ENCODE results near the gene RPS18.

Gene RPS18

DNA sequence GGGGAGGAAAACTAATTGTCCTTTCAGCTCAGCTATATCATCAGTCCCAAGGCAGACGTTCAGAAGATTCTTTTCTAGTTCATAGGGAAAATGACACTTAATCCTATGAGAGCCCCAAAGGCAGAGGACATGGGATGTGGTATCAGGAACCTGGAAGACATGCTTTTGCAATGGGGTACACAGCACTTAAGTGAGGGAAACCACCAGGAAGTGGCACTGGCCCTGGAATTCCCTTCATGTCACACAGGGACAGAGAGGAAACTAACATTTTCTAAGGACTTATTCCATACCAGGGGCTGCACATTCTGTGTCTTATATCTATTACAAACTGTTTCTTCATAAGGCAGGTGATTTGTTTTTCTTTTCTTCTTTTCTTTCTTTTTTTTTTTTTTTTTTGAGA, 28.4 kb upstream of the RPS18 start:
- TF ChIP-seq CTCF (IDR thresholded peaks at IDR 0.05; ENCODE audit: low read depth, low read length, missing control alignments): no peak
- no peak for DNase-seq (ENCODE audit: extremely low read depth, low read depth)
- no peak overlapping the region for H3K4me3 ChIP-seq (replicated peaks; ENCODE audit: low read depth, low read length)

DNA sequence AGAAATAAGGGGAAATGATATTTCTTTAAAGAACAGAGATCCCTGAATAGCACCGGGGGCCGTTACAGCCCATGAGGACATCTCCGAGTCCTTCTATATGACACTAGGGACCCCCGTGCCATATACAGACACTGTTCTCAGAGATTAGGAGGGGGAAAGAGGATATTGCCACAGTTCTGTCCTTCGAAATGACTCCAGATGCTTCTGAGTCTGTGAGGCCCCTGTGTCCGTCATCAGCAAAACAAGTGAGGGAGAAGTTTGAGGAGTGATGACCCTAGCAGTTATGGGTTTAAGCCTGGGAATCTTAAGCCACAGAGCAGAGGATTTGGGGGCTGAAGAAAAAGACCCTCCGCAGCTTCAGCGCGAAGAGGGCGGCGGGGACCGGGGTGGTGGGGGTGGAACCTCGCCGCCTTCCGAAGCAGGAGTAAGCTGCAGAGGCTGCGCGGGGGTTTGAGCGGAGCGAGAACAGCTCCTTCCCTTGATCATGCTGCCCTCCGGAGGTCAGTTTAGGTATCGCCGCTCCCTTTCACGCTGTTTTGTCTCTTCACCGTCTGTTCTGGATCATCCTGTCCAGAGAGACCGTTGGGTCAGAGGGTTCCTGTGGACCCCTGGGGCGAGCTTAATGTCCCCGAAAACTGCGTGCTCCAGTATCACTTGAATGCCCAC, 23.8 kb upstream of the RPS18 start:
- peak; percentile 77 for DNase-seq (ENCODE audit: extremely low read depth, low read depth)
- peak; percentile 83 for TF ChIP-seq CTCF (IDR thresholded peaks at IDR 0.05; ENCODE audit: low read depth, low read length, missing control alignments)
- H3K4me3 ChIP-seq (replicated peaks; ENCODE audit: low read depth, low read length): peak overlapping the region; percentile 59

- TF ChIP-seq CTCF (IDR thresholded peaks at IDR 0.05; ENCODE audit: low read depth, low read length, missing control alignments): no peak
- DNase-seq (ENCODE audit: extremely low read depth, low read depth): no peak
- peak overlapping the region; percentile 59 for H3K4me3 ChIP-seq (replicated peaks; ENCODE audit: low read depth, low read length)
Observed at GRCh38 chr6:33248643-33248931, 23.3 kb upstream of the RPS18 start.

- H3K4me3 ChIP-seq (replicated peaks; ENCODE audit: low read depth, low read length): peak overlapping the region; percentile 59
- no peak for TF ChIP-seq CTCF (IDR thresholded peaks at IDR 0.05; ENCODE audit: low read depth, low read length, missing control alignments)
Observed at GRCh38 chr6:33248932-33249731, 22.7 kb upstream of the RPS18 start.

DNA sequence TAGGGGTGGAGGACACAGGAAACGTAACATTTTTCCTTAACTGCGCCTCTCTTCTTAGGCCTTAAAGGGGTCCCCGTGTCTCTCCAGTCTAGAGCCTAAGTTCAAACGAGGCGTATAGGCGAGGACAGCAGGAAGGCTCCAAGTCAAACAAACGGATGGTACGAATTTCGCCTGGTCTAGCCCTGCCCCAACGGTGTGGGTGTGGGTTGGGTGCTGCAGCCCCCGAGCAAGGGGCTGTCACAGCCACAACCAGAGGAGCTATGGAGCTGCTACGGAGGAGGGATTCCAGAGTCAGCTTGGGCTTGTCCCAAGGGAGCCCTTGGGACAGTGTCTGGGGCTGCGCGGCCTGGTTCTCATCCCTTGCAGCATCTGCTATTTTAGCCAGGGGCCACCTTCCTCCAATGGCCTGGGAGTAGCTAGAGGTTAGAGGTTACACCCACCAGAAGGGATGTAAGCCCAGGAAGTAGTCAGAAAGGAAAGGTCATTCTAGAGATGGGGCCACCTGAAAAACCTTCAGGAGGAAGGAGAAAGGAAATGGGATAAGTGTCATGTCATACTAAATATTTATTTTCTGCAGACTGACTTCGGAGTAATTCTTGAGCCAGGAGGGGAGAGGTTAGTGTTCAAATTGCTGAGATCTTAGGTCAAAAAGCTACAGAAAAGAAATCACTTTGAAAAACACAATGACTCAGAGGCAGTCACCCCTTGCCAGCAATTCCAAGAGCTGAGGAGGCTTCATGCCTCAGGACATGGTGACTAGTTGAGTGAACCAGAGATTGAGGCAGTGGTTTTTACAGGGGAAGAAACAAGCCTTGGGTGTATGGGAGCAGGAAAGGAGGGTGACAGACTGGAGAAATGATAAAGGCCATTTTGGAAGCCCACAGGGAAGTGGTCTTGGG, 21.9 kb upstream of the RPS18 start:
- TF ChIP-seq CTCF (IDR thresholded peaks at IDR 0.05; ENCODE audit: low read depth, low read length, missing control alignments): no peak
- H3K4me3 ChIP-seq (replicated peaks; ENCODE audit: low read depth, low read length): peak overlapping the region; percentile 59
- DNase-seq (ENCODE audit: extremely low read depth, low read depth): no peak

More at GRCh38 chr6:33248932-33249731, 22.7 kb upstream of the RPS18 start:
- DNase-seq (ENCODE audit: extremely low read depth, low read depth): peak; percentile 99

GRCh38 chr6:33250731-33251130, 21.1 kb upstream of the RPS18 start:
- TF ChIP-seq CTCF (IDR thresholded peaks at IDR 0.05; ENCODE audit: low read depth, low read length, missing control alignments): no peak
- peak overlapping the region; percentile 59; the same call in 1 of the 2 replicates for H3K4me3 ChIP-seq (replicated peaks; ENCODE audit: low read depth, low read length)
- no peak for DNase-seq (ENCODE audit: extremely low read depth, low read depth)
